ENCODE measurements around the gene ZNF440. TPM values are rescaled to one million over a fixed set of nuclear protein-coding genes. Genes with fewer than 3 reads are reported as not detected.
"Not testable (repeated sequence)": the region's sequence is repeated elsewhere in the genome, so short reads cannot be mapped to it uniquely, and the experiment has no call there.

The ZNF440 gene
- polyA plus RNA-seq, 1 donor, result 22.9 TPM

GRCh38 chr19:11850289-11850688 lies 36.2 kb downstream of the ZNF440 start:
- H3K27ac ChIP-seq (ENCODE audit: low read length); H3K4me3 ChIP-seq (ENCODE audit: low read length); H3K36me3 ChIP-seq (ENCODE audit: control insufficient read depth, insufficient read depth, low read length); H3K9me3 ChIP-seq (ENCODE audit: control insufficient read depth, low read depth, low read length); H3K27me3 ChIP-seq (ENCODE audit: control insufficient read depth, insufficient read depth, low read length); DNase-seq; H3K4me1 ChIP-seq (ENCODE audit: control insufficient read depth, insufficient read depth, low read length): not testable (repeated sequence)
- WGBS (ENCODE audit: insufficient coverage, low lambda C conversion rate), result 100% methylated on average over 2 of the region's 4 CpGs

GRCh38 chr19:11853358-11853757 lies 39.3 kb downstream of the ZNF440 start:
- WGBS (ENCODE audit: insufficient coverage, low lambda C conversion rate), result 80% methylated on average over 2 of the region's 3 CpGs
- no peak for DNase-seq
- no peak overlapping the region for H3K4me3 ChIP-seq (ENCODE audit: low read length)
- H3K9me3 ChIP-seq (ENCODE audit: control insufficient read depth, low read depth, low read length), result no peaks in the 10 kb centered on the region
- H3K27ac ChIP-seq (ENCODE audit: low read length), result no peak overlapping the region
- H3K4me1 ChIP-seq (ENCODE audit: control insufficient read depth, insufficient read depth, low read length), result peaks cover 24% of the 10 kb centered on the region
- H3K36me3 ChIP-seq (ENCODE audit: control insufficient read depth, insufficient read depth, low read length), result no peaks in the 10 kb centered on the region
- no peaks in the 10 kb centered on the region for H3K27me3 ChIP-seq (ENCODE audit: control insufficient read depth, insufficient read depth, low read length)

- Histone ChIP-seq H3K27ac (ENCODE audit: low read length) (peak overlapping the region; percentile 77), H3K9me3 (ENCODE audit: control insufficient read depth, low read depth, low read length) (no peaks in the 10 kb centered on the region)
Observed at GRCh38 chr19:11856596-11857250, 42.6 kb downstream of the ZNF440 start.

GRCh38 chr19:11860721-11861120 lies 46.6 kb downstream of the ZNF440 start:
- Histone ChIP-seq H3K27ac (ENCODE audit: low read length) (no peak overlapping the region), H3K4me3 (ENCODE audit: low read length) (no peak overlapping the region), H3K4me1 (ENCODE audit: control insufficient read depth, insufficient read depth, low read length) (peaks cover 17% of the 10 kb centered on the region), H3K9me3 (ENCODE audit: control insufficient read depth, low read depth, low read length) (peaks cover 13% of the 10 kb centered on the region), H3K36me3 (ENCODE audit: control insufficient read depth, insufficient read depth, low read length) (no peaks in the 10 kb centered on the region), H3K27me3 (ENCODE audit: control insufficient read depth, insufficient read depth, low read length) (no peaks in the 10 kb centered on the region)
- no peak for DNase-seq
- no CpG with 5 or more reads among the region's 7 CpGs for WGBS (ENCODE audit: insufficient coverage, low lambda C conversion rate)

More at GRCh38 chr19:11856596-11857250, 42.6 kb downstream of the ZNF440 start:
- peak; percentile 78 to 92 for DNase-seq
- Histone ChIP-seq H3K4me3 (ENCODE audit: low read length) (no peak overlapping the region), H3K36me3 (ENCODE audit: control insufficient read depth, insufficient read depth, low read length) (no peaks in the 10 kb centered on the region), H3K4me1 (ENCODE audit: control insufficient read depth, insufficient read depth, low read length) (peaks cover 20% of the 10 kb centered on the region), H3K27me3 (ENCODE audit: control insufficient read depth, insufficient read depth, low read length) (no peaks in the 10 kb centered on the region)
- 20% methylated on average over 1 of the region's 12 CpGs for WGBS (ENCODE audit: insufficient coverage, low lambda C conversion rate)

GRCh38 chr19:11861301-11861700 lies 47.2 kb downstream of the ZNF440 start:
- Histone ChIP-seq H3K36me3 (ENCODE audit: control insufficient read depth, insufficient read depth, low read length) (peaks cover 2% of the 10 kb centered on the region), H3K27ac (ENCODE audit: low read length) (no peak overlapping the region), H3K9me3 (ENCODE audit: control insufficient read depth, low read depth, low read length) (peaks cover 15% of the 10 kb centered on the region), H3K4me3 (ENCODE audit: low read length) (no peak overlapping the region), H3K4me1 (ENCODE audit: control insufficient read depth, insufficient read depth, low read length) (peaks cover 12% of the 10 kb centered on the region), H3K27me3 (ENCODE audit: control insufficient read depth, insufficient read depth, low read length) (no peaks in the 10 kb centered on the region)
- no peak for DNase-seq
- WGBS (ENCODE audit: insufficient coverage, low lambda C conversion rate), result no CpG with 5 or more reads among the region's 2 CpGs

GRCh38 chr19:11867766-11868165 lies 53.7 kb downstream of the ZNF440 start:
- not testable (repeated sequence) for H3K27me3 ChIP-seq (ENCODE audit: control insufficient read depth, insufficient read depth, low read length); H3K4me1 ChIP-seq (ENCODE audit: control insufficient read depth, insufficient read depth, low read length); H3K4me3 ChIP-seq (ENCODE audit: low read length); H3K27ac ChIP-seq (ENCODE audit: low read length); DNase-seq
- Histone ChIP-seq H3K36me3 (ENCODE audit: control insufficient read depth, insufficient read depth, low read length) (peaks cover 23% of the 10 kb centered on the region), H3K9me3 (ENCODE audit: control insufficient read depth, low read depth, low read length) (peaks cover 30% of the 10 kb centered on the region)
- 100% methylated on average over 1 of the region's 4 CpGs for WGBS (ENCODE audit: insufficient coverage, low lambda C conversion rate)

- 100% methylated on average over 2 of the region's 8 CpGs for WGBS (ENCODE audit: insufficient coverage, low lambda C conversion rate)
- no peak for DNase-seq
- Histone ChIP-seq H3K36me3 (ENCODE audit: control insufficient read depth, insufficient read depth, low read length) (peaks cover 23% of the 10 kb centered on the region), H3K4me1 (ENCODE audit: control insufficient read depth, insufficient read depth, low read length) (no peaks in the 10 kb centered on the region), H3K4me3 (ENCODE audit: low read length) (no peak overlapping the region), H3K27me3 (ENCODE audit: control insufficient read depth, insufficient read depth, low read length) (no peaks in the 10 kb centered on the region), H3K27ac (ENCODE audit: low read length) (no peak overlapping the region), H3K9me3 (ENCODE audit: control insufficient read depth, low read depth, low read length) (peaks cover 28% of the 10 kb centered on the region)
Observed at GRCh38 chr19:11868188-11868587, 54.1 kb downstream of the ZNF440 start.

- DNase-seq, result no peak
- Histone ChIP-seq H3K27ac (ENCODE audit: low read length) (no peak overlapping the region), H3K9me3 (ENCODE audit: control insufficient read depth, low read depth, low read length) (peaks cover 18% of the 10 kb centered on the region), H3K36me3 (ENCODE audit: control insufficient read depth, insufficient read depth, low read length) (peaks cover 10% of the 10 kb centered on the region), H3K4me1 (ENCODE audit: control insufficient read depth, insufficient read depth, low read length) (no peaks in the 10 kb centered on the region), H3K27me3 (ENCODE audit: control insufficient read depth, insufficient read depth, low read length) (no peaks in the 10 kb centered on the region), H3K4me3 (ENCODE audit: low read length) (no peak overlapping the region)
- no CpG with 5 or more reads among the region's 9 CpGs for WGBS (ENCODE audit: insufficient coverage, low lambda C conversion rate)
Observed at GRCh38 chr19:11872624-11873023, 58.6 kb downstream of the ZNF440 start.

GRCh38 chr19:11873762-11874161 lies 59.7 kb downstream of the ZNF440 start:
- no peak for DNase-seq
- no peaks in the 10 kb centered on the region for H3K4me1 ChIP-seq (ENCODE audit: control insufficient read depth, insufficient read depth, low read length)
- no peaks in the 10 kb centered on the region for H3K27me3 ChIP-seq (ENCODE audit: control insufficient read depth, insufficient read depth, low read length)
- peaks cover 2% of the 10 kb centered on the region for H3K36me3 ChIP-seq (ENCODE audit: control insufficient read depth, insufficient read depth, low read length)
- no peak overlapping the region for H3K4me3 ChIP-seq (ENCODE audit: low read length)
- H3K27ac ChIP-seq (ENCODE audit: low read length), result no peak overlapping the region
- H3K9me3 ChIP-seq (ENCODE audit: control insufficient read depth, low read depth, low read length), result peaks cover 13% of the 10 kb centered on the region
- no CpG with 5 or more reads among the region's 1 CpG for WGBS (ENCODE audit: insufficient coverage, low lambda C conversion rate)

GRCh38 chr19:11879687-11880266 lies 65.7 kb downstream of the ZNF440 start:
- H3K36me3 ChIP-seq (ENCODE audit: control insufficient read depth, insufficient read depth, low read length); H3K9me3 ChIP-seq (ENCODE audit: control insufficient read depth, low read depth, low read length); DNase-seq; H3K27ac ChIP-seq (ENCODE audit: low read length); H3K27me3 ChIP-seq (ENCODE audit: control insufficient read depth, insufficient read depth, low read length); H3K4me1 ChIP-seq (ENCODE audit: control insufficient read depth, insufficient read depth, low read length); H3K4me3 ChIP-seq (ENCODE audit: low read length): not testable (repeated sequence)
- no CpG with 5 or more reads among the region's 16 CpGs for WGBS (ENCODE audit: insufficient coverage, low lambda C conversion rate)

- Histone ChIP-seq H3K27me3 (ENCODE audit: control insufficient read depth, insufficient read depth, low read length) (no peaks in the 10 kb centered on the region), H3K4me3 (ENCODE audit: low read length) (no peak overlapping the region), H3K9me3 (ENCODE audit: control insufficient read depth, low read depth, low read length) (peaks cover 3% of the 10 kb centered on the region), H3K4me1 (ENCODE audit: control insufficient read depth, insufficient read depth, low read length) (no peaks in the 10 kb centered on the region), H3K27ac (ENCODE audit: low read length) (no peak overlapping the region), H3K36me3 (ENCODE audit: control insufficient read depth, insufficient read depth, low read length) (no peaks in the 10 kb centered on the region)
- 83% methylated on average over 1 of the region's 12 CpGs for WGBS (ENCODE audit: insufficient coverage, low lambda C conversion rate)
- DNase-seq, result no peak
Observed at GRCh38 chr19:11880598-11880997, 66.5 kb downstream of the ZNF440 start.

Data from large intestine (tissue), 3 donors.